ENCODE data around the gene TRIM26.

DNA sequence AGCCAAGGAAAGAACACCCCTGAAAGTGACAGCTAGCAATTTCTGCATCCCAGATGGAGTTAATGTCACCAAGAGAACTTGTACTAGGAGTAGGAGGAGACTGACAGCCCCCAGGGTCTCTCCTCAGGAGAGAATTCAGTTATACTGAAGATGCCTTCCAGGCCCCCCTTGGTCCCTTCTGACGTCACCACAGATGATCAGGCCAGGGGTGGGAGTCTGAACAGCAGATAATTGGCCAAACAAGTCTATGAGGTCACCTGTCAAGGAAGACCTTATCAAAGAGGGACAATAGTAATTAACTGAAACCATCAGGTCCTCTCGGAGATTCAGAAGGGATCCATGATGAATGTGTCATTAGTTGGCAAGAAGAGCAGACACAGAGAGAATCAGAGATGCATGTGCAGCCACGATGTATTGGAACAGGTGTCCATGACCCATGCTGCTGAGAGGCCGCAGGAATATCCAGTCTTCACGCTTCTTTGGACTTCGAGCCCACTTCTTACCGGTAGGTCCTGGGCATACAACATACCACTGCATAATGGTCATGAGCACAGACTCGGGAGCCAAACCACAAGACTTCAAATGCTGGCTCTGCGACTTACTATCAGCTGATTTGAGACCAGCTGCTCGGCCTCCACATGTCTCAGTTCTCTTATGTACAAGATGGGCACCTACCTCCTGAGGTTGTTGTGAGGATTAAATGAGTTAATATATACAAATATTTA, 62.4 kb downstream of the TRIM26 start:
- TF ChIP-seq, protein P1, sequence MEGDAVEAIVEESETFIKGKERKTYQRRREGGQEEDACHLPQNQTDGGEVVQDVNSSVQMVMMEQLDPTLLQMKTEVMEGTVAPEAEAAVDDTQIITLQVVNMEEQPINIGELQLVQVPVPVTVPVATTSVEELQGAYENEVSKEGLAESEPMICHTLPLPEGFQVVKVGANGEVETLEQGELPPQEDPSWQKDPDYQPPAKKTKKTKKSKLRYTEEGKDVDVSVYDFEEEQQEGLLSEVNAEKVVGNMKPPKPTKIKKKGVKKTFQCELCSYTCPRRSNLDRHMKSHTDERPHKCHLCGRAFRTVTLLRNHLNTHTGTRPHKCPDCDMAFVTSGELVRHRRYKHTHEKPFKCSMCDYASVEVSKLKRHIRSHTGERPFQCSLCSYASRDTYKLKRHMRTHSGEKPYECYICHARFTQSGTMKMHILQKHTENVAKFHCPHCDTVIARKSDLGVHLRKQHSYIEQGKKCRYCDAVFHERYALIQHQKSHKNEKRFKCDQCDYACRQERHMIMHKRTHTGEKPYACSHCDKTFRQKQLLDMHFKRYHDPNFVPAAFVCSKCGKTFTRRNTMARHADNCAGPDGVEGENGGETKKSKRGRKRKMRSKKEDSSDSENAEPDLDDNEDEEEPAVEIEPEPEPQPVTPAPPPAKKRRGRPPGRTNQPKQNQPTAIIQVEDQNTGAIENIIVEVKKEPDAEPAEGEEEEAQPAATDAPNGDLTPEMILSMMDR (IDR thresholded peaks at IDR 0.05) = no peak
- TF ChIP-seq POLR2A (IDR thresholded peaks at IDR 0.05) = no peak
